HEK293 (cell line): Measurements from ENCODE around the gene TBC1D13.

ENCODE experiments used
- CTCF ChIA-PET: fragments of 350-600 bp; formaldehyde crosslinking; extraction: SDS; loops from one replicate; lab custom pipeline; 2021; ENCODE audit warnings: antibody characterized with exemption; lab: Yijun Ruan, JAX
- POLR2A ChIA-PET: fragments of 300-600 bp; formaldehyde crosslinking; extraction: SDS; loops from one replicate; lab custom pipeline; 2020; ENCODE audit warnings: antibody characterized with exemption, inconsistent platforms; lab: Yijun Ruan, JAX
- H3K27ac ChIP-seq: fragments of 200-500 bp; sonication (Bioruptor generic); 2 replicates; pipeline ENCODE4 v1.5.1; 2014; ENCODE audit warnings: low read depth, low read length, control low read depth, inconsistent platforms; ENCODE audit errors: extremely low read depth
- H3K36me3 ChIP-seq, 2 experiments: fragments of 200-500 bp in 1 of 2; sonication (Bioruptor generic) in 1 of 2; 1 replicate in 1 of 2; 2 replicates in 1 of 2; pipeline ENCODE4 v1.5.1; 2014 to 2017; ENCODE audit warnings: inconsistent platforms in 2 of 2, low read length in 2 of 2; ENCODE audit not compliant: control insufficient read depth in 2 of 2, insufficient read depth in 1 of 2
- H3K4me1 ChIP-seq: fragments of 200-500 bp; sonication (Bioruptor generic); 2 replicates; pipeline ENCODE4 v1.5.1; 2014; ENCODE audit warnings: mild to moderate bottlenecking, low read length, inconsistent platforms; ENCODE audit not compliant: control insufficient read depth, insufficient read depth
- H3K4me3 ChIP-seq: 2 replicates; pipeline ENCODE4 v1.5.1; 2011; ENCODE audit warnings: low read depth, mild to moderate bottlenecking, control low read depth, low read length, moderate library complexity
- H3K9me3 ChIP-seq: fragments of 200-500 bp; sonication (Bioruptor generic); 2 replicates; pipeline ENCODE4 v1.5.1; 2014; ENCODE audit warnings: low read depth, low read length, inconsistent platforms; ENCODE audit not compliant: control insufficient read depth, insufficient read depth
- AEBP2 ChIP-seq: fragments of 450-650 bp; formaldehyde crosslinking; IDR thresholded peaks from 2 replicates; pipeline ENCODE4 v1.5.1; 2016; ENCODE audit warnings: missing biosample characterization, missing genetic modification characterization, borderline replicate concordance
- CTCF ChIP-seq: fragments of 450-650 bp; formaldehyde crosslinking; IDR thresholded peaks from 2 replicates; pipeline ENCODE4 v1.5.1; 2016; ENCODE audit warnings: missing biosample characterization, missing genetic modification characterization
- KLF10 ChIP-seq: fragments of 450-650 bp; IDR thresholded peaks from 2 replicates; pipeline ENCODE4 v1.5.1; 2018; ENCODE audit warnings: missing biosample characterization, mild to moderate bottlenecking, missing genetic modification characterization
- MZF1 ChIP-seq: fragments of 450-650 bp; formaldehyde crosslinking; IDR thresholded peaks from 2 replicates; pipeline ENCODE4 v1.5.1; 2017; ENCODE audit warnings: missing biosample characterization, missing genetic modification characterization, borderline replicate concordance
- RBAK ChIP-seq: fragments of 450-650 bp; formaldehyde crosslinking; IDR thresholded peaks from 2 replicates; pipeline ENCODE4 v1.5.1; 2016; ENCODE audit warnings: missing biosample characterization, missing genetic modification characterization
- ZFP41 ChIP-seq: fragments of 450-650 bp; formaldehyde crosslinking; IDR thresholded peaks from 2 replicates; pipeline ENCODE4 v1.5.1; 2016; ENCODE audit warnings: missing biosample characterization, missing genetic modification characterization, borderline replicate concordance
- ZNF133 ChIP-seq: fragments of 450-650 bp; formaldehyde crosslinking; IDR thresholded peaks from 2 replicates; pipeline ENCODE4 v1.5.1; 2016; ENCODE audit warnings: missing biosample characterization, missing genetic modification characterization
- ZNF2 ChIP-seq: fragments of 450-650 bp; formaldehyde crosslinking; IDR thresholded peaks from 2 replicates; pipeline ENCODE4 v1.5.1; 2016; ENCODE audit warnings: missing biosample characterization, missing genetic modification characterization
- ZNF202 ChIP-seq: fragments of 450-650 bp; formaldehyde crosslinking; IDR thresholded peaks from 2 replicates; pipeline ENCODE4 v1.5.1; 2016; ENCODE audit warnings: missing biosample characterization, missing genetic modification characterization, borderline replicate concordance
- ZNF280D ChIP-seq: fragments of 450-650 bp; formaldehyde crosslinking; IDR thresholded peaks from 2 replicates; pipeline ENCODE4 v1.5.1; 2016; ENCODE audit warnings: missing biosample characterization, missing genetic modification characterization
- ZNF404 ChIP-seq: fragments of 450-650 bp; formaldehyde crosslinking; IDR thresholded peaks from 2 replicates; pipeline ENCODE4 v1.5.1; 2017; ENCODE audit warnings: missing biosample characterization, missing genetic modification characterization
- ZNF529 ChIP-seq: fragments of 450-650 bp; formaldehyde crosslinking; IDR thresholded peaks from 2 replicates; pipeline ENCODE4 v1.5.1; 2017; ENCODE audit warnings: missing genetic modification characterization, missing biosample characterization; ENCODE audit not compliant: insufficient replicate concordance
- ZNF571 ChIP-seq: fragments of 450-650 bp; formaldehyde crosslinking; IDR thresholded peaks from 2 replicates; pipeline ENCODE4 v1.5.0; 2017; ENCODE audit warnings: missing biosample characterization, missing genetic modification characterization
- ZNF629 ChIP-seq: fragments of 450-650 bp; formaldehyde crosslinking; IDR thresholded peaks from 2 replicates; pipeline ENCODE4 v1.5.1; 2017; ENCODE audit warnings: missing biosample characterization, missing genetic modification characterization
- ZSCAN18 ChIP-seq: fragments of 450-650 bp; formaldehyde crosslinking; IDR thresholded peaks from 2 replicates; pipeline ENCODE4 v1.5.1; 2016; ENCODE audit warnings: missing biosample characterization, missing genetic modification characterization
- TF ChIP-seq, protein P1 (sequence below): fragments of 450-650 bp; formaldehyde crosslinking; IDR thresholded peaks from 2 replicates; pipeline ENCODE4 v1.5.1; 2016; ENCODE audit warnings: missing biosample characterization, missing genetic modification characterization

TBC1D13 gene

GRCh38 chr9:128764361-128764760 is 22.7 kb upstream of the TBC1D13 start:
- Histone ChIP-seq H3K27ac (no peak overlapping the region), H3K9me3 (no peaks in the 10 kb centered on the region)
- TF ChIP-seq ZNF629 (tag by site-specific recombination) = no peak
- TF ChIP-seq CTCF = 0 out of 2 replicates have a peak, but pooled peaks have one; percentile 15

DNA sequence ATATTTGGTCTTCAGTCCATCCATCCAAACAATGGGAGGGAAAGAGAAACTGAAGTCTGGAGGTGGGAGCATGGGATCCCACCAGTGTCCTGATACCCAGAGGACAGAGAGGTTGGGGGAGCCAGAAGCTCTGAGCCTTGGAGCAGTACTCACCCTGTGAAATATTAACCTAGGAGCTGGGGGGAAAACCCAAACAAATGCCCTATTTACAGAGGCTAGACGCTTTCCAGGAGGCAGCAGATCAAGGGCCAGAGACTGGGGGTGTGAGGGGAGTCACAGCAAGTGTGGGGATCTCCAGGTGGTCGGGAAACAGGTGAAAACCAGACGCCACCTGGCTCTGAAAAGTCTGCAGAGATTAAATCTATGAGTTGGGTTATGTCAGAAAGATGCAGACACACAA is 21.6 kb upstream of the TBC1D13 start:
- CTCF ChIA-PET = interaction anchor here (1.0 to 2.1 kb wide), 2 partner anchors 32 to 123 kb away, joined by 5 to 6 read pairs; no protein-coding TSS in a partner anchor

More at GRCh38 chr9:128764361-128764760, 22.7 kb upstream of the TBC1D13 start:
- H3K36me3 ChIP-seq = peaks cover 0 to 14% of the 10 kb centered on the region in 2 experiments; a peak in 1 of 3 replicates
- H3K4me1 ChIP-seq = no peaks in the 10 kb centered on the region
- POLR2A ChIA-PET = no interaction called here
- H3K4me3 ChIP-seq = no peak overlapping the region
- CTCF ChIA-PET = interaction anchor here (0.6 to 2.1 kb wide), 3 partner anchors 31 to 423 kb away, joined by 4 to 6 read pairs (median 5); no protein-coding TSS in a partner anchor

More for the DNA sequence above, 21.6 kb upstream of the TBC1D13 start:
- peaks cover 0 to 19% of the 10 kb centered on the region in 2 experiments; a peak in 1 of 3 replicates for H3K36me3 ChIP-seq
- no peak overlapping the region for H3K4me3 ChIP-seq
- TF ChIP-seq, protein P1, sequence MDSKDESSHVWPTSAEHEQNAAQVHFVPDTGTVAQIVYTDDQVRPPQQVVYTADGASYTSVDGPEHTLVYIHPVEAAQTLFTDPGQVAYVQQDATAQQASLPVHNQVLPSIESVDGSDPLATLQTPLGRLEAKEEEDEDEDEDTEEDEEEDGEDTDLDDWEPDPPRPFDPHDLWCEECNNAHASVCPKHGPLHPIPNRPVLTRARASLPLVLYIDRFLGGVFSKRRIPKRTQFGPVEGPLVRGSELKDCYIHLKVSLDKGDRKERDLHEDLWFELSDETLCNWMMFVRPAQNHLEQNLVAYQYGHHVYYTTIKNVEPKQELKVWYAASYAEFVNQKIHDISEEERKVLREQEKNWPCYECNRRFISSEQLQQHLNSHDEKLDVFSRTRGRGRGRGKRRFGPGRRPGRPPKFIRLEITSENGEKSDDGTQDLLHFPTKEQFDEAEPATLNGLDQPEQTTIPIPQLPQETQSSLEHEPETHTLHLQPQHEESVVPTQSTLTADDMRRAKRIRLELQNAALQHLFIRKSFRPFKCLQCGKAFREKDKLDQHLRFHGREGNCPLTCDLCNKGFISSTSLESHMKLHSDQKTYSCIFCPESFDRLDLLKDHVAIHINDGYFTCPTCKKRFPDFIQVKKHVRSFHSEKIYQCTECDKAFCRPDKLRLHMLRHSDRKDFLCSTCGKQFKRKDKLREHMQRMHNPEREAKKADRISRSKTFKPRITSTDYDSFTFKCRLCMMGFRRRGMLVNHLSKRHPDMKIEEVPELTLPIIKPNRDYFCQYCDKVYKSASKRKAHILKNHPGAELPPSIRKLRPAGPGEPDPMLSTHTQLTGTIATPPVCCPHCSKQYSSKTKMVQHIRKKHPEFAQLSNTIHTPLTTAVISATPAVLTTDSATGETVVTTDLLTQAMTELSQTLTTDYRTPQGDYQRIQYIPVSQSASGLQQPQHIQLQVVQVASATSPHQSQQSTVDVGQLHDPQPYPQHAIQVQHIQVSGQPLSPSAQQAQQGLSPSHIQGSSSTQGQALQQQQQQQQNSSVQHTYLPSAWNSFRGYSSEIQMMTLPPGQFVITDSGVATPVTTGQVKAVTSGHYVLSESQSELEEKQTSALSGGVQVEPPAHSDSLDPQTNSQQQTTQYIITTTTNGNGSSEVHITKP (tag by site-specific recombination) = no peak
- no peak for TF ChIP-seq MZF1 (tag by site-specific recombination)
- TF ChIP-seq ZNF2 (tag by site-specific recombination) = no peak
- no peak for TF ChIP-seq ZNF404 (tag by site-specific recombination)
- no peak for TF ChIP-seq KLF10
- TF ChIP-seq ZNF280D (tag by site-specific recombination) = no peak
- TF ChIP-seq ZFP41 (tag by site-specific recombination) = no peak
- no peak for TF ChIP-seq RBAK (tag by site-specific recombination)
- no peak for TF ChIP-seq AEBP2 (tag by site-specific recombination)
- TF ChIP-seq ZNF529 = no peak
- TF ChIP-seq ZNF133 (tag by site-specific recombination) = no peak
- no peak for TF ChIP-seq ZNF202 (tag by site-specific recombination)
- TF ChIP-seq ZSCAN18 (tag by site-specific recombination) = no peak
- no peak for TF ChIP-seq ZNF571
- H3K4me1 ChIP-seq = no peaks in the 10 kb centered on the region
- POLR2A ChIA-PET = no interaction called here
- H3K27ac ChIP-seq = no peak overlapping the region
- H3K9me3 ChIP-seq = no peaks in the 10 kb centered on the region
